ENCODE measurements around the gene PPP6R2.
A peak's percentile ranks its signal among the peaks of the same experiment; 100 is the strongest.

PPP6R2 gene

GRCh38 chr22:50305923-50306566, 37.1 kb upstream of the PPP6R2 start:
- H3K4me3 ChIP-seq (ENCODE audit: low read length): peak overlapping the region; percentile 97
- TF ChIP-seq CTCF (IDR thresholded peaks at IDR 0.05; ENCODE audit: low read depth, low read length, poor library complexity, severe bottlenecking): no peak
- no peak for TF ChIP-seq EZH2phosphoT487 (IDR thresholded peaks at IDR 0.05; ENCODE audit: borderline replicate concordance, low read length)
- H4K20me1 ChIP-seq (ENCODE audit: control insufficient read depth, insufficient read depth, low read depth, low read length): peaks cover 10% of the 10 kb centered on the region
- H3K27me3 ChIP-seq (ENCODE audit: control insufficient read depth, low read length): no peaks in the 10 kb centered on the region
- peak overlapping the region; percentile 88 for H3K27ac ChIP-seq (ENCODE audit: low read depth, low read length)
- H3K9me3 ChIP-seq (ENCODE audit: control insufficient read depth, insufficient read depth, low read length): no peaks in the 10 kb centered on the region
- H3K36me3 ChIP-seq (ENCODE audit: control insufficient read depth, low read length): peaks cover 37% of the 10 kb centered on the region
- H3K9me2 ChIP-seq (replicated peaks; ENCODE audit: control insufficient read depth, low read length): no peaks in the 10 kb centered on the region
- peaks cover 59% of the 10 kb centered on the region for H3K79me2 ChIP-seq (ENCODE audit: control insufficient read depth, low read length)
- H3K4me2 ChIP-seq (ENCODE audit: low read length): peak overlapping the region; percentile 99
- H3F3A ChIP-seq (ENCODE audit: control insufficient read depth, insufficient read depth): peaks cover 37% of the 10 kb centered on the region
- H3K4me1 ChIP-seq (ENCODE audit: control insufficient read depth, low read length): peaks cover 79% of the 10 kb centered on the region

- peak within 1 kb of the TSS; percentile 99 for H3K4me2 ChIP-seq (ENCODE audit: low read length)
- no peak for TF ChIP-seq EZH2phosphoT487 (IDR thresholded peaks at IDR 0.05; ENCODE audit: borderline replicate concordance, low read length)
- TF ChIP-seq CTCF (IDR thresholded peaks at IDR 0.05; ENCODE audit: low read depth, low read length, poor library complexity, severe bottlenecking): no peak
- H3K79me2 ChIP-seq (ENCODE audit: control insufficient read depth, low read length): peaks cover 49% of the 10 kb centered on the region
- H3K27me3 ChIP-seq (ENCODE audit: control insufficient read depth, low read length): no peaks in the 10 kb centered on the region
- no peaks in the 10 kb centered on the region for H3K9me2 ChIP-seq (replicated peaks; ENCODE audit: control insufficient read depth, low read length)
- H3K9me3 ChIP-seq (ENCODE audit: control insufficient read depth, insufficient read depth, low read length): no peaks in the 10 kb centered on the region
- H4K20me1 ChIP-seq (ENCODE audit: control insufficient read depth, insufficient read depth, low read depth, low read length): peaks cover 8% of the 10 kb centered on the region
- peaks cover 79% of the 10 kb centered on the region for H3K4me1 ChIP-seq (ENCODE audit: control insufficient read depth, low read length)
- peak within 1 kb of the TSS; percentile 88 for H3K27ac ChIP-seq (ENCODE audit: low read depth, low read length)
- peaks cover 37% of the 10 kb centered on the region for H3F3A ChIP-seq (ENCODE audit: control insufficient read depth, insufficient read depth)
- H3K36me3 ChIP-seq (ENCODE audit: control insufficient read depth, low read length): peaks cover 34% of the 10 kb centered on the region
- H3K4me3 ChIP-seq (ENCODE audit: low read length): peak within 1 kb of the TSS; percentile 97
Observed at GRCh38 chr22:50306753-50307749, 36.1 kb upstream of the PPP6R2 start, which contains the start of gene PLXNB2. Gene PLXNB2 (minus strand): TSS chr22:50307646. CDS start chr22:50290584, 17,062 bp downstream.

GRCh38 chr22:50307890-50308596, 35.1 kb upstream of the PPP6R2 start:
- Histone ChIP-seq H3K79me2 (ENCODE audit: control insufficient read depth, low read length) (peaks cover 39% of the 10 kb centered on the region), H3F3A (ENCODE audit: control insufficient read depth, insufficient read depth) (peaks cover 34% of the 10 kb centered on the region), H3K9me2 (replicated peaks; ENCODE audit: control insufficient read depth, low read length) (no peaks in the 10 kb centered on the region), H3K27ac (ENCODE audit: low read depth, low read length) (peak overlapping the region; percentile 79), H3K4me1 (ENCODE audit: control insufficient read depth, low read length) (peaks cover 78% of the 10 kb centered on the region), H3K4me2 (ENCODE audit: low read length) (peak overlapping the region; percentile 80), H3K9me3 (ENCODE audit: control insufficient read depth, insufficient read depth, low read length) (no peaks in the 10 kb centered on the region), H3K36me3 (ENCODE audit: control insufficient read depth, low read length) (peaks cover 28% of the 10 kb centered on the region), H3K4me3 (ENCODE audit: low read length) (peak overlapping the region; percentile 57), H4K20me1 (ENCODE audit: control insufficient read depth, insufficient read depth, low read depth, low read length) (peaks cover 8% of the 10 kb centered on the region), H3K27me3 (ENCODE audit: control insufficient read depth, low read length) (no peaks in the 10 kb centered on the region)
- TF ChIP-seq CTCF (IDR thresholded peaks at IDR 0.05; ENCODE audit: low read depth, low read length, poor library complexity, severe bottlenecking): no peak
- TF ChIP-seq EZH2phosphoT487 (IDR thresholded peaks at IDR 0.05; ENCODE audit: borderline replicate concordance, low read length): no peak

Data from DOHH2 (cell line).